Upper lobe of left lung (tissue), 6 donors: ENCODE results near the gene ATF7. TPM values are rescaled to one million over a fixed set of nuclear protein-coding genes. Genes with fewer than 3 reads are reported as not detected.
A peak's percentile ranks its signal among the peaks of the same experiment; 100 is the strongest.

ENCODE experiments used
- ATAC-seq, 2 donors: fragments of 200-7000 bp; cut with Tn5 transposase; one replicate each; pipeline ENCODE4 v1.9.1; 2022; ENCODE audit warnings: mild to moderate bottlenecking in 2 of 2, moderate library complexity in 2 of 2; ENCODE audit not compliant: low FRiP score in 2 of 2
- DNase-seq, 2 donors: peaks; one replicate each; pipeline ENCODE4 v3.0.0-alpha.2; 2019 to 2020
- H3K27ac ChIP-seq, 4 donors: fragments of 200-600 bp; sonication (generic); one replicate each; pipeline ENCODE4 v1.5.1; 2016 to 2019
- H3K27me3 ChIP-seq, 4 donors: fragments of 200-600 bp; sonication (generic); one replicate each; pipeline ENCODE4 v1.5.1; 2017 to 2019
- H3K36me3 ChIP-seq, 4 donors: fragments of 200-600 bp; sonication (generic); one replicate each; pipeline ENCODE4 v1.5.1; 2016 to 2019
- H3K4me1 ChIP-seq, 4 donors: fragments of 200-600 bp; sonication (generic); one replicate each; pipeline ENCODE4 v1.5.1; 2018 to 2019
- H3K4me3 ChIP-seq, 4 donors: fragments of 200-600 bp; sonication (generic); one replicate each; pipeline ENCODE4 v1.5.1; 2017 to 2019; ENCODE audit warnings: mild to moderate bottlenecking in 2 of 4, moderate library complexity in 1 of 4
- H3K9me3 ChIP-seq, 4 donors: fragments of 200-600 bp; sonication (generic); one replicate each; pipeline ENCODE4 v1.5.1; 2018 to 2019
- EP300 ChIP-seq, 4 donors: sonication (generic); formaldehyde crosslinking; IDR thresholded peaks; one replicate each; pipeline ENCODE4 v1.5.1; 2017; ENCODE audit warnings: antibody characterized with exemption in 4 of 4, control low read depth in 2 of 4
- POLR2A ChIP-seq, 4 donors: fragments of 450-650 bp; IDR thresholded peaks; one replicate each; pipeline ENCODE4 v1.5.1; 2016 to 2017; ENCODE audit warnings: antibody characterized with exemption in 4 of 4, mild to moderate bottlenecking in 2 of 4
- POLR2AphosphoS5 ChIP-seq, 2 donors: sonication (generic); formaldehyde crosslinking; IDR thresholded peaks; one replicate each; pipeline ENCODE4 v1.5.1; 2017; ENCODE audit warnings: antibody characterized with exemption in 2 of 2
- WGBS, 2 donors: methylation state at CpG; one replicate each; pipeline ENCODE4 v1.1.5; 2017 to 2018; 5-methylcytosine and 5-hydroxymethylcytosine counted together
- total RNA-seq, 6 donors: library from RNA; depleted of rRNA in 4 of 6; stranded (reverse); fragments of >200 nt in 4 of 6; gene quantifications; one replicate each; pipeline versions ENCODE4 v1.1.0 to v1.2.1, GENCODE V29; 2016 to 2021
- TF ChIP-seq, protein P1 (sequence below), 6 experiments: fragments of 450-650 bp in 4 of 6; fragments of 200-600 bp in 2 of 6; sonication (generic) in 2 of 6; IDR thresholded peaks; one replicate each; pipeline ENCODE4 v1.5.1; 2016 to 2019; ENCODE audit warnings: antibody characterized with exemption in 6 of 6
- donor health status: DM: no; HTN: no; CAD: no; lungs with moderate emphysema.
- donor health status: DM: no; HTN: yes; CAD: no; lungs with severe emphysema.

The ATF7 gene
- total RNA-seq, 6 donors from 2014 or later: 23.4 to 48.9 (median 41.2) TPM

DNA sequence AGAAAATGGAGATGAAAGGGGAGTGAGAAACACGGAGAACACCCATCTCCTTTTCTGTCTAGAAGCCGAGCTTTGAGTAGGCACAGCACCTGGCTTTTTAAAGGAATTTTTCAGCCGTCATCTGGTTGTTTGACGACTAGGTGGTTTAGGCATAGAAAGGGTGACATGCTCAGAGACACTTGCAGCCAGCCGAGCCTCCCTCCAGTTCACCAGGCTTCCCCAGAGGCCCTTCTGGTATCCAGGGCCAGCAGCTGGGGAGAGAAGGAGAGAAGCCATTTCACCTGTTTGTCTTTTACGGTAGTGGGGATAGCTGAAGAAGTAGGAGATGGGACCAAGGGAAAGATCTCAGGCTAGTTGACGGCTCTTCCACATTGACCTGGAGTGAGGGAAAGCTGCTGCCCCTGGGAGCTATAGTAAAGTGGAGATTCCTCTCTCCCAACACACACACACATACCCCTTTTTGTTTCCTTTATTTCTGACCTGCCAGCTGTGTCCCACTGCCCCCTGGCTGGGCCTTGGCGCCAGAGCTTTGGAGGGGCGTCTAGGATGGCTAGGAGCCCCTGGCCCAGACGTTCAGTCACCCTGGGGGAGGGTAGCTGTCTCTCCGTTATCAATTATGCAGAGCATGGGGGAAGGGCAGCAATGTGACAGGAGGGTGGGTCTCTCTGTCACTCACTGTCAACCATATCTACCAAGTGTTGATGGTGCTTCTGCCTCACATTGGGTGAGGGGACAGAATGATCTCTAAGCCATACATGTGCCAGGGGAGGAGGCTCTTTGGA, 132.4 kb downstream of the ATF7 start:
- Histone ChIP-seq H3K9me3 (no peaks in the 10 kb centered on the region), H3K4me3 (peak overlapping the region; percentile 47 to 71 (median 60)), H3K27me3 (no peaks in the 10 kb centered on the region), H3K27ac (peak overlapping the region; percentile 84 to 91 (median 90)), H3K4me1 (peaks cover 44 to 49% (median 48%) of the 10 kb centered on the region in 4 donors), H3K36me3 (no peaks in the 10 kb centered on the region)
- no peak for TF ChIP-seq POLR2A (IDR thresholded peaks at IDR 0.05)
- TF ChIP-seq, protein P1, sequence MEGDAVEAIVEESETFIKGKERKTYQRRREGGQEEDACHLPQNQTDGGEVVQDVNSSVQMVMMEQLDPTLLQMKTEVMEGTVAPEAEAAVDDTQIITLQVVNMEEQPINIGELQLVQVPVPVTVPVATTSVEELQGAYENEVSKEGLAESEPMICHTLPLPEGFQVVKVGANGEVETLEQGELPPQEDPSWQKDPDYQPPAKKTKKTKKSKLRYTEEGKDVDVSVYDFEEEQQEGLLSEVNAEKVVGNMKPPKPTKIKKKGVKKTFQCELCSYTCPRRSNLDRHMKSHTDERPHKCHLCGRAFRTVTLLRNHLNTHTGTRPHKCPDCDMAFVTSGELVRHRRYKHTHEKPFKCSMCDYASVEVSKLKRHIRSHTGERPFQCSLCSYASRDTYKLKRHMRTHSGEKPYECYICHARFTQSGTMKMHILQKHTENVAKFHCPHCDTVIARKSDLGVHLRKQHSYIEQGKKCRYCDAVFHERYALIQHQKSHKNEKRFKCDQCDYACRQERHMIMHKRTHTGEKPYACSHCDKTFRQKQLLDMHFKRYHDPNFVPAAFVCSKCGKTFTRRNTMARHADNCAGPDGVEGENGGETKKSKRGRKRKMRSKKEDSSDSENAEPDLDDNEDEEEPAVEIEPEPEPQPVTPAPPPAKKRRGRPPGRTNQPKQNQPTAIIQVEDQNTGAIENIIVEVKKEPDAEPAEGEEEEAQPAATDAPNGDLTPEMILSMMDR (IDR thresholded peaks at IDR 0.05): no peak
- TF ChIP-seq POLR2AphosphoS5 (IDR thresholded peaks at IDR 0.05): no peak
- no peak for TF ChIP-seq EP300 (IDR thresholded peaks at IDR 0.05)
- WGBS, 2 donors: 31 to 35% methylated on average over 10 to 11 of the region's 11 CpGs
- DNase-seq (no peak), ATAC-seq (no peak)

DNA sequence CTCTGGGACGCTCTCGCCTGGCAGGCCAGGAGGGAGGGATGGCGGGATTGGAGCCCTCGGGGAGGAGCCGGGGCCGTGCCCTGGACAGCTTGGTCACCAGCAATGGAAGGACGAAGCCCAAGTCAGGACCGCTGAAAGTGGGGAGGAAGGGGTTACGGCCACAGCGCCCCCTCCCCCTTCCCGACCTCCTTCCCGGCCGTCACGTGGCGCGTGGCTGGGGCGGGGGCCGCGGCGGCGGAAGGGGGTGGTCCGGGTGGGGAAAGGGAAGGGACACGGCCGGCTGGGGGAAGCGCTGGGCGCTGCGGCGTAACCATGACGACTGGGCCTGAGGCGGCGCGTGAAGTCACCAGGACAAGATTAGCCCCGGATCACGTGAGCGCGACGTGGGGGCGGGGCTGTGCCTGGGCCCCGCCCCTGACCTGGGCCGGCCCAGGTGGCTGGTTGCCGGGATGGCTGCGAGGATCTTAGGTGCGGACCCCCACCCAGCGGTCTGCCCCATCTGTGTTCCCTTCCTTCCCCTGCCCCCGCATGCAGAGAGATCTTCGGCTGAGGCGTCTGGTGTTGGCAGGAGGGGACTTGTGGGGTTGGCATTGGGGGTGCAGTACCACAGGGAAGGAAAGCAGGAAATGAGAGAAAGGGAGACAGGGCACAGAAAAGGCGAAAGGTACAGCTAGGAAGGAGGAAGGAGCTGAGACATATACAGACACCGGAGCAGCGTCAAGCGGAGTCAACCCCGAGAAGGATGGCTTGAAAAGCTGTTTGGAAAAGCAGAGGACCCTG, 133.2 kb downstream of the ATF7 start:
- Histone ChIP-seq H3K27me3 (no peaks in the 10 kb centered on the region), H3K4me3 (peak overlapping the region; percentile 47 to 71 (median 60)), H3K36me3 (peaks cover 0 to 2% (median 0%) of the 10 kb centered on the region in 4 donors), H3K27ac (peak overlapping the region; percentile 84 to 91 (median 90)), H3K9me3 (no peaks in the 10 kb centered on the region), H3K4me1 (peaks cover 38 to 47% (median 42%) of the 10 kb centered on the region in 4 donors)
- peak in 2 of 4 donors; percentile 14 to 86 for TF ChIP-seq POLR2A (IDR thresholded peaks at IDR 0.05)
- TF ChIP-seq EP300 (IDR thresholded peaks at IDR 0.05): peak in 2 of 4 donors; percentile 69 to 81
- TF ChIP-seq, protein P1 (IDR thresholded peaks at IDR 0.05): no peak
- TF ChIP-seq POLR2AphosphoS5 (IDR thresholded peaks at IDR 0.05): peak; percentile 54 to 76
- peak; percentile 95 to 97 for ATAC-seq
- DNase-seq: peak; percentile 98 to 99
- WGBS, 2 donors: 2 to 5% methylated on average over 8 to 18 of the region's 52 CpGs

DNA sequence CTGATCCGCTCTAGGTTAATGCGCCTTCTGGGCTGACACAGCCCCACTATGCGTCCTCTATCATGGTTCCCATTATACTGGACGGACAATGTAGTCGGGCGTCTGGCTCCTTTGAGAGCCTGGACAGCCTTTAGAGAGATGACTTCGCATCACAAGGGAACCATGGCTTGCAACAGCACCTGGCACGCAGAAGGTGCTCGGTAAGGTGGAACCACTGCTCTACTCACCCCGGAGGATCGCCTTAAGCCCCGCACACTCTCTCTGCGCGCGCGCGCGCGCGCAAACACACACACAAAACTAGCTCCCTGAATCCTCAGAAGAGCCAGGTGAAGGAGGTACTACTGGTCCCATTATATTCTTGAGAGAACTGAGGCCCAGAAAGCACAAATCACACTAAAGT, 134.0 kb downstream of the ATF7 start:
- Histone ChIP-seq H3K27me3 (no peaks in the 10 kb centered on the region), H3K4me3 (peak overlapping the region in 3 of 4 donors; percentile 55 to 71 (median 66)), H3K36me3 (peaks cover 0 to 8% (median 0%) of the 10 kb centered on the region in 4 donors), H3K4me1 (peaks cover 39 to 50% (median 43%) of the 10 kb centered on the region in 4 donors), H3K27ac (peak overlapping the region; percentile 84 to 91 (median 90)), H3K9me3 (no peaks in the 10 kb centered on the region)
- TF ChIP-seq, protein P1 (IDR thresholded peaks at IDR 0.05): no peak
- TF ChIP-seq POLR2A (IDR thresholded peaks at IDR 0.05) (no peak), EP300 (IDR thresholded peaks at IDR 0.05) (no peak), POLR2AphosphoS5 (IDR thresholded peaks at IDR 0.05) (no peak)
- no peak for ATAC-seq
- 69 to 79% methylated on average over 20 of the region's 20 CpGs for WGBS, 2 donors
- peak in 1 of 2 donors; percentile 85 for DNase-seq

DNA sequence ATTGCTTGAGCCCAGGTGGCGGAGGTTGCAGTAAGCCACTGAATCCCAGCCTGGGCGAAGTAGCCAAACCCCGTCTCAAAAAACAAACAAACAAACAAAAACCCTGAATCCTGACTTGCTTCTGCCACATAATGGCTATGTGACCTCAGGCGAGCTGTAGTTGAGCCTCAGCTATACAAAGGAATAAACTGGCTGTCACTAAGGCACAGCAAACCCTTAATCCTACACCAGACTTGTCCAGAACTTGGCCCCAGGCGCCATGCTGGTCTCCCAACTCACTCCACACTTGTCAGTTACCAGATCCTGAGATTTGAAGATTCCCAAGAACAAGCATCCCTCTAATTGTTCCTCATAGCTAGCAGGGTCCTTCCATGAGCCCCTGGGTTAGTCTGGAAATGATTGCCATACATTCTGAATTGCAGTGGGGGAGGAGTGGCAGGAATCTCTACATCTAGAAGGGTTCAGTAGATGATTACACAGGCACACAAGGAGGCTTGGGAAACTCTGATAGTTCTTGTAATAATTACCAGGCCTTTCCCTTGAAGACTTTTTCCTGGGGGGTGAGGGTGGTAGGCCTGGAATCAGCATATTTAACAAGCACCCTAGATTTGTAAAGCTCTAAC, 136.8 kb downstream of the ATF7 start:
- no peak for TF ChIP-seq POLR2AphosphoS5 (IDR thresholded peaks at IDR 0.05)
- TF ChIP-seq POLR2A (IDR thresholded peaks at IDR 0.05): no peak
- no peak for TF ChIP-seq EP300 (IDR thresholded peaks at IDR 0.05)
- Histone ChIP-seq H3K27ac (no peak overlapping the region), H3K4me1 (peaks cover 20 to 43% (median 34%) of the 10 kb centered on the region in 4 donors), H3K9me3 (no peaks in the 10 kb centered on the region), H3K36me3 (peaks cover 0 to 36% (median 19%) of the 10 kb centered on the region in 4 donors), H3K27me3 (no peaks in the 10 kb centered on the region), H3K4me3 (no peak overlapping the region)
- no peak for ATAC-seq
- 89 to 90% methylated on average over 5 of the region's 5 CpGs for WGBS, 2 donors
- DNase-seq: peak in 1 of 2 donors; percentile 18
